GM23338 (cell line): ENCODE data around the gene LYPLAL1. TPM values are rescaled to one million over a fixed set of nuclear protein-coding genes. Genes with fewer than 3 reads are reported as not detected.

Experiments
- ATAC-seq: fragments of 200-7000 bp; cut with Tn5 transposase; 3 replicates; pipeline ENCODE4 v1.9.1; 2020
- DNase-seq: peaks from one replicate; pipeline ENCODE4 v3.0.0-alpha.2; 2015; ENCODE audit warnings: low spot score
- H2AFZ ChIP-seq: fragments of 200-600 bp; sonication (generic); 2 replicates; pipeline ENCODE4 v1.8.0; 2016; ENCODE audit warnings: antibody characterized with exemption, mild to moderate bottlenecking, moderate library complexity
- H3F3A ChIP-seq: fragments of 200-600 bp; sonication (generic); replicated peaks from 2 replicates; pipeline ENCODE4 v1.8.0; 2017; ENCODE audit warnings: antibody characterized with exemption, mixed run types, low read depth
- H3K27ac ChIP-seq: fragments of 200-600 bp; sonication (generic); 2 replicates; pipeline ENCODE4 v1.6.1; 2016; ENCODE audit warnings: low read depth
- H3K27me3 ChIP-seq: fragments of 200-600 bp; sonication (generic); 2 replicates; pipeline ENCODE4 v1.8.0; 2016; ENCODE audit warnings: mild to moderate bottlenecking, mixed run types, moderate library complexity; ENCODE audit not compliant: insufficient read depth
- H3K36me3 ChIP-seq: fragments of 200-600 bp; sonication (generic); 2 replicates; pipeline ENCODE4 v1.8.0; 2016; ENCODE audit warnings: mild to moderate bottlenecking; ENCODE audit not compliant: insufficient read depth
- H3K4me1 ChIP-seq: fragments of 200-600 bp; sonication (generic); 2 replicates; pipeline ENCODE4 v1.8.0; 2016; ENCODE audit warnings: mild to moderate bottlenecking, moderate library complexity; ENCODE audit not compliant: insufficient read depth
- H3K4me2 ChIP-seq: fragments of 200-600 bp; sonication (generic); 2 replicates; pipeline ENCODE4 v1.7.1; 2017; ENCODE audit warnings: mixed run types
- H3K4me3 ChIP-seq: fragments of 200-600 bp; sonication (generic); 2 replicates; pipeline ENCODE4 v1.6.1; 2016; ENCODE audit warnings: mixed run types
- H3K79me2 ChIP-seq: fragments of 200-600 bp; sonication (generic); replicated peaks from 2 replicates; pipeline ENCODE4 v1.8.0; 2017; ENCODE audit warnings: mild to moderate bottlenecking; ENCODE audit not compliant: insufficient read depth
- H3K9me2 ChIP-seq: fragments of 200-600 bp; sonication (generic); 2 replicates; pipeline ENCODE4 v1.8.0; 2017; ENCODE audit not compliant: insufficient read depth
- H4K20me1 ChIP-seq: fragments of 200-600 bp; sonication (generic); replicated peaks from 2 replicates; pipeline ENCODE4 v1.8.0; 2017; ENCODE audit warnings: mild to moderate bottlenecking; ENCODE audit not compliant: insufficient read depth
- H3K27ac Mint-ChIP-seq: 2 replicates; pipeline ENCODE4 v1.8.0; 2020; ENCODE audit warnings: inconsistent platforms, mild to moderate bottlenecking, moderate library complexity, mixed read lengths
- H3K27me3 Mint-ChIP-seq: 3 replicates; pipeline ENCODE4 v1.8.0; 2022; ENCODE audit warnings: low read depth, mild to moderate bottlenecking, moderate library complexity, mixed read lengths, inconsistent platforms; ENCODE audit not compliant: insufficient read depth, poor library complexity
- H3K36me3 Mint-ChIP-seq: 3 replicates; pipeline ENCODE4 v1.8.0; 2021; ENCODE audit warnings: low read depth, mild to moderate bottlenecking, inconsistent platforms, moderate library complexity, mixed read lengths
- H3K4me1 Mint-ChIP-seq: 3 replicates; pipeline ENCODE4 v1.8.0; 2020; ENCODE audit warnings: mild to moderate bottlenecking, inconsistent platforms, mixed read lengths
- H3K4me3 Mint-ChIP-seq: 3 replicates; pipeline ENCODE4 v1.8.0; 2021; ENCODE audit warnings: moderate library complexity, mild to moderate bottlenecking, inconsistent platforms, mixed read lengths
- H3K9me3 Mint-ChIP-seq: 3 replicates; pipeline ENCODE4 v1.8.0; 2020; ENCODE audit warnings: moderate library complexity, mild to moderate bottlenecking, inconsistent platforms, mixed read lengths
- CREB1 ChIP-seq: fragments of 250-450 bp; sonication (Bioruptor Pico); IDR thresholded peaks from 2 replicates; pipeline ENCODE4 v1.5.0; 2020; ENCODE audit warnings: low read depth, mild to moderate bottlenecking, moderate library complexity
- EZH2phosphoT487 ChIP-seq: fragments of 200-600 bp; sonication (generic); IDR thresholded peaks from one replicate; pipeline ENCODE4 v1.8.1; 2018; ENCODE audit warnings: antibody characterized with exemption; ENCODE audit not compliant: unreplicated experiment
- STAT1 ChIP-seq: IDR thresholded peaks from one replicate; pipeline ENCODE4 v1.6.1; 2016; ENCODE audit warnings: antibody characterized with exemption; ENCODE audit not compliant: unreplicated experiment
- polyA plus RNA-seq: library from polyadenylated mRNA; unstranded; fragments of >200 nt; fragmentation: Nextera tagmentation; extraction: Ambion mirVana; gene quantifications from 2 replicates; pipeline ENCODE4 v1.2.1, GENCODE V29; 2016
- total RNA-seq: library from RNA; depleted of rRNA; stranded (reverse); fragments of >200 nt; shearing (Covaris generic); gene quantifications from 2 replicates; pipeline ENCODE4 v1.2.3, GENCODE V29; 2014
- TF ChIP-seq, protein P1 (sequence below): fragments of 250-450 bp; sonication (Bioruptor Pico); IDR thresholded peaks from 2 replicates; pipeline ENCODE4 v1.5.0; 2020; ENCODE audit warnings: mild to moderate bottlenecking, moderate library complexity
- TF ChIP-seq, protein P2 (sequence below), 2 experiments: fragments of 200-600 bp in 1 of 2; sonication (generic) in 1 of 2; conservative IDR thresholded peaks; 2 replicates each; pipeline versions ENCODE4 v1.5.1 to v1.6.1; 2016 to 2017; ENCODE audit warnings: antibody characterized with exemption in 2 of 2, low read depth in 2 of 2, mild to moderate bottlenecking in 2 of 2, moderate library complexity in 1 of 2

The LYPLAL1 gene
- total and polyA plus RNA-seq, 2 experiments from 2014 or later = 9.9 to 60.2 TPM

DNA sequence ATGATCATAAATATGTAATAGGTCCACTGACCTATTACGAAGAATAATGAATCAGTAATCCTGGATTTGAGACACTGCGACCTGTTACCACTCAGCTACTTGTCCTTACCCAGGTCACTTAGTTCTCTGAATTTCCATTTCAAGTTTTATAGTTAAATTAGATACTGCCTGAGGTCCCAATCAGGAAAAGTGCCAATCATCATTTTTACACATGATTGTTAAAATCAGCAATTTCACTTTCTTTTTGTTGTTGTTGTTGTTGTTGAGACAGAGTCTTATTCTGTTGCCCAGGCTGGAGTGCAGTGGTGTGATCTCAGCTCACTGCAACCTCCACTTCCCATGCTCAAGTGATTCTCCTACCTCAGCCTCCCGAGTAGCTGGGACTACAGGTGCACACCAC lies 22.8 kb upstream of the LYPLAL1 start (continued):
- TF ChIP-seq, protein P1, sequence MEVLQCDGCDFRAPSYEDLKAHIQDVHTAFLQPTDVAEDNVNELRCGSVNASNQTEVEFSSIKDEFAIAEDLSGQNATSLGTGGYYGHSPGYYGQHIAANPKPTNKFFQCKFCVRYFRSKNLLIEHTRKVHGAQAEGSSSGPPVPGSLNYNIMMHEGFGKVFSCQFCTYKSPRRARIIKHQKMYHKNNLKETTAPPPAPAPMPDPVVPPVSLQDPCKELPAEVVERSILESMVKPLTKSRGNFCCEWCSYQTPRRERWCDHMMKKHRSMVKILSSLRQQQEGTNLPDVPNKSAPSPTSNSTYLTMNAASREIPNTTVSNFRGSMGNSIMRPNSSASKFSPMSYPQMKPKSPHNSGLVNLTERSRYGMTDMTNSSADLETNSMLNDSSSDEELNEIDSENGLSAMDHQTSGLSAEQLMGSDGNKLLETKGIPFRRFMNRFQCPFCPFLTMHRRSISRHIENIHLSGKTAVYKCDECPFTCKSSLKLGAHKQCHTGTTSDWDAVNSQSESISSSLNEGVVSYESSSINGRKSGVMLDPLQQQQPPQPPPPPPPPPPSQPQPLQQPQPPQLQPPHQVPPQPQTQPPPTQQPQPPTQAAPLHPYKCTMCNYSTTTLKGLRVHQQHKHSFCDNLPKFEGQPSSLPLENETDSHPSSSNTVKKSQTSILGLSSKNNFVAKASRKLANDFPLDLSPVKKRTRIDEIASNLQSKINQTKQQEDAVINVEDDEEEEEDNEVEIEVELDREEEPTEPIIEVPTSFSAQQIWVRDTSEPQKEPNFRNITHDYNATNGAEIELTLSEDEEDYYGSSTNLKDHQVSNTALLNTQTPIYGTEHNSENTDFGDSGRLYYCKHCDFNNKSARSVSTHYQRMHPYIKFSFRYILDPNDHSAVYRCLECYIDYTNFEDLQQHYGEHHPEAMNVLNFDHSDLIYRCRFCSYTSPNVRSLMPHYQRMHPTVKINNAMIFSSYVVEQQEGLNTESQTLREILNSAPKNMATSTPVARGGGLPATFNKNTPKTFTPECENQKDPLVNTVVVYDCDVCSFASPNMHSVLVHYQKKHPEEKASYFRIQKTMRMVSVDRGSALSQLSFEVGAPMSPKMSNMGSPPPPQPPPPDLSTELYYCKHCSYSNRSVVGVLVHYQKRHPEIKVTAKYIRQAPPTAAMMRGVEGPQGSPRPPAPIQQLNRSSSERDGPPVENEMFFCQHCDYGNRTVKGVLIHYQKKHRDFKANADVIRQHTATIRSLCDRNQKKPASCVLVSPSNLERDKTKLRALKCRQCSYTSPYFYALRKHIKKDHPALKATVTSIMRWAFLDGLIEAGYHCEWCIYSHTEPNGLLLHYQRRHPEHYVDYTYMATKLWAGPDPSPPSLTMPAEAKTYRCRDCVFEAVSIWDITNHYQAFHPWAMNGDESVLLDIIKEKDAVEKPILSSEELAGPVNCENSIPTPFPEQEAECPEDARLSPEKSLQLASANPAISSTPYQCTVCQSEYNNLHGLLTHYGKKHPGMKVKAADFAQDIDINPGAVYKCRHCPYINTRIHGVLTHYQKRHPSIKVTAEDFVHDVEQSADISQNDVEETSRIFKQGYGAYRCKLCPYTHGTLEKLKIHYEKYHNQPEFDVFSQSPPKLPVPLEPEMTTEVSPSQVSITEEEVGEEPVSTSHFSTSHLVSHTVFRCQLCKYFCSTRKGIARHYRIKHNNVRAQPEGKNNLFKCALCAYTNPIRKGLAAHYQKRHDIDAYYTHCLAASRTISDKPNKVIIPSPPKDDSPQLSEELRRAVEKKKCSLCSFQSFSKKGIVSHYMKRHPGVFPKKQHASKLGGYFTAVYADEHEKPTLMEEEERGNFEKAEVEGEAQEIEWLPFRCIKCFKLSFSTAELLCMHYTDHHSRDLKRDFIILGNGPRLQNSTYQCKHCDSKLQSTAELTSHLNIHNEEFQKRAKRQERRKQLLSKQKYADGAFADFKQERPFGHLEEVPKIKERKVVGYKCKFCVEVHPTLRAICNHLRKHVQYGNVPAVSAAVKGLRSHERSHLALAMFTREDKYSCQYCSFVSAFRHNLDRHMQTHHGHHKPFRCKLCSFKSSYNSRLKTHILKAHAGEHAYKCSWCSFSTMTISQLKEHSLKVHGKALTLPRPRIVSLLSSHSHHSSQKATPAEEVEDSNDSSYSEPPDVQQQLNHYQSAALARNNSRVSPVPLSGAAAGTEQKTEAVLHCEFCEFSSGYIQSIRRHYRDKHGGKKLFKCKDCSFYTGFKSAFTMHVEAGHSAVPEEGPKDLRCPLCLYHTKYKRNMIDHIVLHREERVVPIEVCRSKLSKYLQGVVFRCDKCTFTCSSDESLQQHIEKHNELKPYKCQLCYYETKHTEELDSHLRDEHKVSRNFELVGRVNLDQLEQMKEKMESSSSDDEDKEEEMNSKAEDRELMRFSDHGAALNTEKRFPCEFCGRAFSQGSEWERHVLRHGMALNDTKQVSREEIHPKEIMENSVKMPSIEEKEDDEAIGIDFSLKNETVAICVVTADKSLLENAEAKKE (CRISPR knock-in tag) = no peak
- no peak for TF ChIP-seq CREB1
- no peak for TF ChIP-seq STAT1

DNA sequence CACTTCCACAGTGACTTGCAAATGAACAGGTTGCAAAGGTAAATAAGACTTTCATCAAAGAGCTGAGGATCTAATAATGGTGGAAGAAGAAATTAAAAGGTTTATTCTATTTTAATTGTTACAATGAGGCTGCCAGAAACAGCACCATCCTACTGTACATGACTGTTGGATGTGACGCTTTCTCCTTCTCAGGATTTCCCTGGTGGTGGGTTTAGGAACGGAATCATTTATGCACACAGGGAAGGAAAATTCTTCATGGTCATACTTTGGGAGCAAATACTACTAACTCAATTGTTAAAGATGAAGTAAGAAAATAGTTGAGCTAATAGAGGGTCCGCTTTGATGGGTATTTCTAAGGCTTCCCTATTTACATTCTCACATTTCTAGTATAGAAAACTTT lies 22.2 kb upstream of the LYPLAL1 start:
- TF ChIP-seq, protein P2, sequence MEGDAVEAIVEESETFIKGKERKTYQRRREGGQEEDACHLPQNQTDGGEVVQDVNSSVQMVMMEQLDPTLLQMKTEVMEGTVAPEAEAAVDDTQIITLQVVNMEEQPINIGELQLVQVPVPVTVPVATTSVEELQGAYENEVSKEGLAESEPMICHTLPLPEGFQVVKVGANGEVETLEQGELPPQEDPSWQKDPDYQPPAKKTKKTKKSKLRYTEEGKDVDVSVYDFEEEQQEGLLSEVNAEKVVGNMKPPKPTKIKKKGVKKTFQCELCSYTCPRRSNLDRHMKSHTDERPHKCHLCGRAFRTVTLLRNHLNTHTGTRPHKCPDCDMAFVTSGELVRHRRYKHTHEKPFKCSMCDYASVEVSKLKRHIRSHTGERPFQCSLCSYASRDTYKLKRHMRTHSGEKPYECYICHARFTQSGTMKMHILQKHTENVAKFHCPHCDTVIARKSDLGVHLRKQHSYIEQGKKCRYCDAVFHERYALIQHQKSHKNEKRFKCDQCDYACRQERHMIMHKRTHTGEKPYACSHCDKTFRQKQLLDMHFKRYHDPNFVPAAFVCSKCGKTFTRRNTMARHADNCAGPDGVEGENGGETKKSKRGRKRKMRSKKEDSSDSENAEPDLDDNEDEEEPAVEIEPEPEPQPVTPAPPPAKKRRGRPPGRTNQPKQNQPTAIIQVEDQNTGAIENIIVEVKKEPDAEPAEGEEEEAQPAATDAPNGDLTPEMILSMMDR (conservative IDR thresholded peaks at IDR 0.05; ENCODE audit: low read depth in 2 of 2) = 0 out of 4 replicates have a peak, but pooled peaks of 1 of the 2 experiments have one; percentile 9
- TF ChIP-seq EZH2phosphoT487 = no peak
- Mint-ChIP-seq H3K27ac (no peak overlapping the region), H3K27me3 (no peaks in the 10 kb centered on the region), H3K36me3 (no peaks in the 10 kb centered on the region), H3K4me3 (no peak overlapping the region), H3K9me3 (no peaks in the 10 kb centered on the region), H3K4me1 (no peaks in the 10 kb centered on the region; the same call in 2 of the 3 replicates)
- no peaks in the 10 kb centered on the region for H4K20me1 ChIP-seq
- no peaks in the 10 kb centered on the region for H3K27me3 ChIP-seq
- no peak overlapping the region for H3K4me3 ChIP-seq
- no peak overlapping the region for H3K27ac ChIP-seq
- no peak for ATAC-seq
- no peaks in the 10 kb centered on the region for H3F3A ChIP-seq
- no peaks in the 10 kb centered on the region; the same call in 1 of the 2 replicates for H3K9me2 ChIP-seq
- DNase-seq = no peak
- no peaks in the 10 kb centered on the region for H3K79me2 ChIP-seq
- H2AFZ ChIP-seq = no peak overlapping the region
- H3K4me1 ChIP-seq = no peaks in the 10 kb centered on the region
- H3K36me3 ChIP-seq = no peaks in the 10 kb centered on the region
- H3K4me2 ChIP-seq = no peak overlapping the region
